RWPE1 (cell line): Measurements from ENCODE around the gene FEZF1.
"Not testable (repeated sequence)": the region's sequence is repeated elsewhere in the genome, so short reads cannot be mapped to it uniquely, and the experiment has no call there.

Source experiments
- CTCF ChIA-PET: fragments of 350-600 bp; sonication (Branson Sonifier 250); formaldehyde crosslinking; extraction: SDS; loops from one replicate; lab custom pipeline; 2021; lab: Yijun Ruan, JAX
- POLR2A ChIA-PET: fragments of 400-600 bp; formaldehyde crosslinking; extraction: SDS; loops from one replicate; lab custom pipeline; 2020; ENCODE audit warnings: antibody characterized with exemption; ENCODE audit not compliant: low non-redundant PET; lab: Yijun Ruan, JAX
- DNase-seq: peaks from one replicate; pipeline ENCODE4 v3.0.0; 2012; ENCODE audit warnings: low spot score
- H3K27ac ChIP-seq: fragments of 450-650 bp; 2 replicates; pipeline ENCODE4 v1.5.1; 2017
- TF ChIP-seq, protein P1 (sequence below): fragments of 450-650 bp; conservative IDR thresholded peaks from 2 replicates; pipeline ENCODE4 v1.5.1; 2017; ENCODE audit warnings: low read depth, mild to moderate bottlenecking

Gene FEZF1

DNA sequence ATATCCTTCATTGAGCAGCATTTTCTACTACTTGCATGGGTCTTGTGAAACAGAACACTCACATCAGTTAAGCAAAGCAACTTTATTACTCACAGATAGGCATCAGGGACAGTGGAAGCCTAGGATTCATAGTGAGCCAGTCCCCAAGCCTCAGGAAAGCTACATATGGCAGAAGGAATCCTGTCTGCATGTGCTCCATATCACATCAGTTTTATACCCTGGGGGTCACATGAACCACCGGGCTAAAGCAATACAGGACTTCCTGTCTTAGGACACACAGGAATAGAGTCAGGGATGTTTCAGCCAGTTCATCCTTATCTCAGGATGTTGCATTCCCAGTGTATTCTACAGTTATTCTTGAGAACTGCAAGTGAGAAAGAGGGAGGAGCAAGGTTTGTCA, 15.1 kb downstream of the FEZF1 start:
- H3K27ac ChIP-seq, result no peak overlapping the region
- POLR2A ChIA-PET, result no interaction called here
- DNase-seq, result no peak
- TF ChIP-seq, protein P1, sequence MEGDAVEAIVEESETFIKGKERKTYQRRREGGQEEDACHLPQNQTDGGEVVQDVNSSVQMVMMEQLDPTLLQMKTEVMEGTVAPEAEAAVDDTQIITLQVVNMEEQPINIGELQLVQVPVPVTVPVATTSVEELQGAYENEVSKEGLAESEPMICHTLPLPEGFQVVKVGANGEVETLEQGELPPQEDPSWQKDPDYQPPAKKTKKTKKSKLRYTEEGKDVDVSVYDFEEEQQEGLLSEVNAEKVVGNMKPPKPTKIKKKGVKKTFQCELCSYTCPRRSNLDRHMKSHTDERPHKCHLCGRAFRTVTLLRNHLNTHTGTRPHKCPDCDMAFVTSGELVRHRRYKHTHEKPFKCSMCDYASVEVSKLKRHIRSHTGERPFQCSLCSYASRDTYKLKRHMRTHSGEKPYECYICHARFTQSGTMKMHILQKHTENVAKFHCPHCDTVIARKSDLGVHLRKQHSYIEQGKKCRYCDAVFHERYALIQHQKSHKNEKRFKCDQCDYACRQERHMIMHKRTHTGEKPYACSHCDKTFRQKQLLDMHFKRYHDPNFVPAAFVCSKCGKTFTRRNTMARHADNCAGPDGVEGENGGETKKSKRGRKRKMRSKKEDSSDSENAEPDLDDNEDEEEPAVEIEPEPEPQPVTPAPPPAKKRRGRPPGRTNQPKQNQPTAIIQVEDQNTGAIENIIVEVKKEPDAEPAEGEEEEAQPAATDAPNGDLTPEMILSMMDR, result no peak
- CTCF ChIA-PET, result no interaction called here

GRCh38 chr7:122284608-122285007, 19.9 kb downstream of the FEZF1 start:
- TF ChIP-seq, protein P1, result peak; percentile 13; the same call in 1 of the 2 replicates
- POLR2A ChIA-PET, CTCF ChIA-PET, DNase-seq: not testable (repeated sequence)
- peak overlapping the region; percentile 62 for H3K27ac ChIP-seq

DNA sequence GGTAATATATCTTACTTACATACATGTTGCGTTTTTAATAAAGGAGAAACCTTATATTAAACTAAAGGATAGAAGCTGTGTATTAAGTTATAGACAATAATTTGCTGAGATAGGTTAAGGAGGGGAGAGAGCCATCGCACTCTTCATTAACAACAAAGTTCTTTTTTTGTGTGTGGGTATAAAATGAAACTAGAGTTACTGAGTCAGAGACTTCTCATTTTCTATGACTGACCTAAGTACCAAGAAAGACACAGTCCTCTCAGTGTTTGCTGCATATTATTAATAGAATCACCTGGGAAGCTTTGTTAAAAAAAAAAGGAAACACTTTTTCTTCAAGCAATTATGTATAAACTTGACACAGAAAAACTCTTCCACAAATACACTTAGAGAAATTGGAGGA, 31.4 kb downstream of the FEZF1 start:
- TF ChIP-seq, protein P1, result no peak
- DNase-seq, result no peak
- ChIA-PET POLR2A (no interaction called here), CTCF (no interaction called here)
- no peak overlapping the region for H3K27ac ChIP-seq

- DNase-seq, result no peak
- ChIA-PET CTCF (interaction anchor here (0.7 kb wide), 1 partner anchor 1050 kb away, joined by 3 read pairs; no protein-coding TSS in a partner anchor), POLR2A (no interaction called here)
These were observed 35.3 kb downstream of the FEZF1 start for GRCh38 chr7:122269241-122269640.

DNA sequence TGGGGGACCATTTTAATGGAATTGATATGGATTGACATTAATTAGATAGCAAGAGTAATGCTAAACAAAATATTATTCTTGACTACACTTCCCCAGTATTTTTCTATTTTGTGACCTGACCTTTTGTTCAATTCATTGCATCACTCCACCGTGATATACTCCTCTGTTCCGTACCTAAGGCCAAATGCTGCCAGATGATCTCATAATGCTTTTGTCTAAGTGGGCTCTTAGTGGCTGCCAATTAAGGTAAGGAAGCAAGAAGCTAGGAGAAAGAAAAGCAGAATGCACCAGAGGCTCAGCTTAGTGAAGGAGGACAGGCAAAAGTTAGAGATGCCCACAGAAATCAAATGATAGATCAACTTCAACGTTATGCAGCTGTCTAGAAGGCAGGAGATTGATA, 36.4 kb downstream of the FEZF1 start:
- POLR2A ChIA-PET, result no interaction called here

More at GRCh38 chr7:122269241-122269640, 35.3 kb downstream of the FEZF1 start:
- H3K27ac ChIP-seq, result no peak overlapping the region
- TF ChIP-seq, protein P1, result no peak

DNA sequence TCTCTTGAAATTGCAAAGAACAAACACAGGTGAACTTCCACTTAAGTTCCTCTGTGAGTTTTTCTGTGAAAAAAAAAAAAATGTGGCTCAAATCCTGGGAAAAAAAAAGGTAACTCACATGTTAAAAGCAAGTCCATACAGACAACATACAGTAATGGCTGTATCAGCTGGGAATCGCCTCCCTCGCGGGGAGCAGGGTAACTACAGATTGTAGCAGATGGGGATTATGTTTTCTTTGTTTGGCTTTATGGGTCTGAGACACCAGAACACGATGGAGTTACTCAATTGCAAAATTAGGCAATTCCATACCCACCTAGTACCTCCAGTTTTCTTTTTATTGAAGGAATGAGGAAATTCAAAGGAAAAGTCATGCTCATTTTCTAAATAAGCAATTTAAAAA, 42.3 kb downstream of the FEZF1 start:
- POLR2A ChIA-PET, result no interaction called here
- TF ChIP-seq, protein P1, result no peak
- DNase-seq, result no peak
- H3K27ac ChIP-seq, result no peak overlapping the region
- CTCF ChIA-PET, result no interaction called here

More for the DNA sequence above, 36.4 kb downstream of the FEZF1 start:
- no peak overlapping the region for H3K27ac ChIP-seq
- CTCF ChIA-PET, result no interaction called here
- no peak for DNase-seq
- TF ChIP-seq, protein P1, result no peak
